Lung microvascular endothelial cell (primary cell): Measurements from ENCODE around the gene KIAA1217. TPM values are rescaled to one million over a fixed set of nuclear protein-coding genes. Genes with fewer than 3 reads are reported as not detected.
A peak's percentile ranks its signal among the peaks of the same experiment; 100 is the strongest.

Source experiments
- DNase-seq, 2 donors: peaks; one replicate each; pipeline versions ENCODE4 v3.0.0 to v3.0.0-alpha.2; 2010; ENCODE audit warnings: low read depth in 2 of 2
- total RNA-seq: library from RNA; depleted of rRNA; stranded (reverse); fragments of >200 nt; gene quantifications from 2 replicates; pipeline ENCODE4 v1.2.1, GENCODE V29; 2014

KIAA1217 gene
- total RNA-seq, 1 donor from 2014 or later = 2.8 TPM

GRCh38 chr10:24575481-24576002, 366.6 kb downstream of the KIAA1217 start:
- no peak for DNase-seq

GRCh38 chr10:24579448-24579847, 370.5 kb downstream of the KIAA1217 start:
- DNase-seq = no peak

GRCh38 chr10:24579906-24580305, 371.0 kb downstream of the KIAA1217 start:
- DNase-seq = no peak

- no peak for DNase-seq
Observed at GRCh38 chr10:24589265-24589664, 380.3 kb downstream of the KIAA1217 start.

DNA sequence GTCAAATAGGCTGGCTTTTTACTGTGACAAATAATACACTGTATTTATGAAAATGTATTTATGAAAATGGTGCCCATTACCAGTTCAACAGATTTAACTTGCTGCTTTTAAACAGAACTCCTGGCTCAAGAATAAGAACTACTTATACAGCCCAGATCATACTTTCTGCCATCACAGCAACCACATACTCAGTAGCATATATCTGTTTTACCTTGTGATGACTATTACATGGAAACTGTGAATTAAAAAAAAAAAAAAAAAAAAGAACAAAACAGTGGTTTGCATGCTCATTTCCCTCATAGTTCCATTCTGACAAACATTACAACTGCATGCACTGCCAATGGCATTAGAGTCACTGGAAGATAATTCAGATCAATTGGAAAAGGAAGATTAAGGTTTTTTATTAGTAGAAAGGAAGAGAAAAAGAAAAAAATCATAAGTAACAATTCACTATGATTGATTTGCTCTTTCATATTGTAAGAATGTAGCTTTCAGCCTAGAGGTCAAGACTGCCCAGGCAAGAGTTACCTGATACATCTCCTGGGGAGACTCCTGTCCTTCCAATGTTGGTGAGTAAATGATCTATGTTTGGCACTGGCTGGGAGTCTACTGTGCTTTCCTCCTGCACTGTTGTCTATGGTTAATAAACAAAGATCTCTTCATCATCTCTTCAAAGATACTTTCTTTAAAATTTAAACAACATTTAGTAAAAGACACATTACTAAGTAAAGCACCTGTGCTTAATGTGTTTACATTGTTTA, 381.9 kb downstream of the KIAA1217 start:
- no peak for DNase-seq

DNA sequence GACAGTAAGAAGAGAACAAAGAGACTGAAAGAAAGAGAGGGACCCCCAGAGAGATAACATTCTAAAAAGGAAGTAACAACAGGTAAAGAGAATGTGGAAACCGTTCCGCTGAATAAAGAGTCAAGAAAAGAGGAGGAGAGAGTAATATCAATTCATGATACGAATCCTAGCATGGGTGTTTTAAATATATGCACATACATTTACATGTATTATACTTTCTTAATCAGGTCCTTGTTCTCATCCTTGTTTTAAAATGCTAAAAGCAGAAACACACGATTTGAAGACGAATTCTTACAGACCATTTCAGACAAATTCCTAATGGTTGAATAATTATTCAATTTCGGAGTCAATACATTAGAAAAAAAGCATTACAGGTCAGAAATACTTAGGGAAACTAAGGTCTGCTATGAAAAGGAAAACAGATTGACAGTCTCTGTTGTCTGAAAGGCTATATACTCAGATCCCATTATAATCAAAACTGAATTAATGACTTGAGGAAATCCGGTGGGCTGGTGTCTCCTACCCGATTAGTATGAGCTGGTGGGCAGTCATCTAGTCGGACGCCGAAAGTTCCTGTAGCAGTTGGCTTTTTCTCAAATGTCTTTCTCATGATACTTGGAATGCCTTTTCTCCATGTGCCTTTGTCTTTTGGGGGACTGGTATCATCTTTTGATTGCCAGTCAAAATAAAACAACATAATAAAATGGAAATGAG, 387.4 kb downstream of the KIAA1217 start:
- peak in 1 of 2 donors; percentile 44 for DNase-seq

DNA sequence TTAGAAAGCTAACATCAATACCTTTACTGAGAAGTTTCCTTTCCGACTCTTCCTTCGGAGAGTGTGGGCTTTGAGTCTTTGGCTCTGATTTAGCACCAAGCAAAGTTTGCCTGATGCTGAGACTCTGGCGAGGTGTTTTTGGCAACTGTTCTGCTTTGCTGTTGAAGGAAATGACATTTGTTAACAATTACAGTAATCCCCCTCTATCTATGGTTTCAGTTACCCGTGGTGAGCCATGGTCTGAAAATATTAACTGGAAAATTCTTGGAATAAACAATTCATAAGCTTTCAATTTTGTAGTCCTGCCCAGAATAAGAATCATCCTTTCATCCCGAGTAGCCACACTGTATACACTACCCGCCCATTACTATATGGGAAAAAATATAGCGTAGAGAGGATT, 388.5 kb downstream of the KIAA1217 start:
- DNase-seq = no peak
